ENCODE data around the gene DNAL1. TPM values are rescaled to one million over a fixed set of nuclear protein-coding genes. Genes with fewer than 3 reads are reported as not detected.

DNAL1 gene
- polyA plus RNA-seq, 1 of the 3 experiments (the other 2 are of a cell fraction), result 2.6 TPM

GRCh38 chr14:73684627-73685026 is 39.8 kb downstream of the DNAL1 start:
- no peak for DNase-seq
- POLR2A ChIA-PET, result no interaction called here
- 93% methylated on average over 5 of the region's 5 CpGs for WGBS (ENCODE audit: low lambda C conversion rate)
- Histone ChIP-seq H3K27me3 (ENCODE audit: insufficient read depth) (no peaks in the 10 kb centered on the region), H3K9me2 (no peaks in the 10 kb centered on the region), H3K79me2 (ENCODE audit: insufficient read depth) (no peaks in the 10 kb centered on the region), H3K4me3 (ENCODE audit: low read depth in 2 of 2, low read length in 1 of 2) (no peak overlapping the region), H3K4me2 (no peak overlapping the region), H2AFZ (ENCODE audit: low read depth) (no peak overlapping the region), H3K9me3 (no peaks in the 10 kb centered on the region), H3K36me3 (replicated peaks in 1 of 2; ENCODE audit: control insufficient read depth in 1 of 2, insufficient read depth in 2 of 2, low read length in 1 of 2) (peaks cover 4 to 23% of the 10 kb centered on the region in 2 experiments), H3F3A (replicated peaks; ENCODE audit: insufficient read depth) (no peaks in the 10 kb centered on the region), H3K27ac (ENCODE audit: low read depth in 2 of 2, low read length in 1 of 2) (no peak overlapping the region), H3K4me1 (ENCODE audit: control insufficient read depth in 1 of 2, insufficient read depth in 2 of 2, low read depth in 1 of 2, low read length in 1 of 2) (no peaks in the 10 kb centered on the region), H4K20me1 (ENCODE audit: insufficient read depth) (no peaks in the 10 kb centered on the region), H3K9ac (no peak overlapping the region)
- TF ChIP-seq SIN3A (IDR thresholded peaks at IDR 0.05; ENCODE audit: borderline replicate concordance, low read depth, low read length) (no peak), FOXJ3 (CRISPR knock-in tag; IDR thresholded peaks at IDR 0.05) (no peak)
- CTCF ChIA-PET, result interaction anchor here (1.3 kb wide), 1 partner anchor 10 kb away, joined by 3 read pairs; no protein-coding TSS in a partner anchor

GRCh38 chr14:73685328-73685727 is 40.5 kb downstream of the DNAL1 start:
- Histone ChIP-seq H3F3A (replicated peaks; ENCODE audit: insufficient read depth) (no peaks in the 10 kb centered on the region), H3K36me3 (replicated peaks in 1 of 2; ENCODE audit: control insufficient read depth in 1 of 2, insufficient read depth in 2 of 2, low read length in 1 of 2) (peaks cover 4 to 23% of the 10 kb centered on the region in 2 experiments), H3K27me3 (ENCODE audit: insufficient read depth) (no peaks in the 10 kb centered on the region), H4K20me1 (ENCODE audit: insufficient read depth) (no peaks in the 10 kb centered on the region), H3K9me2 (no peaks in the 10 kb centered on the region), H3K4me2 (no peak overlapping the region), H3K27ac (ENCODE audit: low read depth in 2 of 2, low read length in 1 of 2) (no peak overlapping the region), H3K79me2 (ENCODE audit: insufficient read depth) (no peaks in the 10 kb centered on the region), H2AFZ (ENCODE audit: low read depth) (no peak overlapping the region), H3K4me3 (ENCODE audit: low read depth in 2 of 2, low read length in 1 of 2) (no peak overlapping the region), H3K9me3 (no peaks in the 10 kb centered on the region), H3K9ac (no peak overlapping the region), H3K4me1 (ENCODE audit: control insufficient read depth in 1 of 2, insufficient read depth in 2 of 2, low read depth in 1 of 2, low read length in 1 of 2) (no peaks in the 10 kb centered on the region)
- ChIA-PET POLR2A (no interaction called here), CTCF (interaction anchor here (1.3 kb wide), 1 partner anchor 11 kb away, joined by 3 read pairs; no protein-coding TSS in a partner anchor)
- TF ChIP-seq EZH2phosphoT487 (IDR thresholded peaks at IDR 0.05; ENCODE audit: borderline replicate concordance, low read depth), result no peak
- TF ChIP-seq NRF1 (IDR thresholded peaks at IDR 0.05; ENCODE audit: low read depth, low read length), result no peak
- TF ChIP-seq SIN3A (IDR thresholded peaks at IDR 0.05; ENCODE audit: borderline replicate concordance, low read depth, low read length), result no peak
- TF ChIP-seq TAF1 (IDR thresholded peaks at IDR 0.05; ENCODE audit: borderline replicate concordance, low read depth, low read length), result no peak
- no peak for TF ChIP-seq RAD21 (IDR thresholded peaks at IDR 0.05; ENCODE audit: low read length)
- no peak for TF ChIP-seq GATA2 (CRISPR knock-in tag; IDR thresholded peaks at IDR 0.05)
- no peak for TF ChIP-seq FOXM1 (IDR thresholded peaks at IDR 0.05; ENCODE audit: low read depth)
- no peak for TF ChIP-seq SMC3 (IDR thresholded peaks at IDR 0.05; ENCODE audit: low read depth, low read length)
- no peak for TF ChIP-seq MEF2A (IDR thresholded peaks at IDR 0.05; ENCODE audit: borderline replicate concordance, low read depth)
- TF ChIP-seq FOSL2 (IDR thresholded peaks at IDR 0.05; ENCODE audit: borderline replicate concordance, low read depth), result no peak
- TF ChIP-seq CHD2 (IDR thresholded peaks at IDR 0.05; ENCODE audit: low read length, partially characterized antibody), result no peak
- no peak for TF ChIP-seq FOXJ3 (CRISPR knock-in tag; IDR thresholded peaks at IDR 0.05)
- no peak for TF ChIP-seq PBX3 (IDR thresholded peaks at IDR 0.05)
- WGBS (ENCODE audit: low lambda C conversion rate), result 88% methylated on average over 9 of the region's 9 CpGs
- no peak for DNase-seq
